Measurements from ENCODE around the gene OSBPL5. TPM values are rescaled to one million over a fixed set of nuclear protein-coding genes. Genes with fewer than 3 reads are reported as not detected.

The OSBPL5 gene
- total and polyA plus RNA-seq, 2 of the 4 experiments (the other 2 are of a cell fraction), result 14.9 to 22.3 TPM

GRCh38 chr11:3170044-3170755 lies 5.1 kb upstream of the OSBPL5 start:
- H3K56ac ChIP-seq (ENCODE audit: extremely low read depth, insufficient read depth, low read length), result no peak overlapping the region
- H2AK9ac ChIP-seq (replicated peaks; ENCODE audit: low read depth, low read length, poor library complexity), result peak overlapping the region; percentile 43
- no peak overlapping the region for H3K23ac ChIP-seq (ENCODE audit: low read depth, low read length)
- dilution Hi-C loops (cut with HindIII; ENCODE audit: low sequenced_read_pairs, unreplicated experiment), result no loop called here
- ATAC-seq (ENCODE audit: low read depth) (no peak), DNase-seq (no peak)
- no peak overlapping the region for H3K18ac ChIP-seq (ENCODE audit: low read depth, low read length)
- H2BK20ac ChIP-seq (ENCODE audit: low read depth, low read length), result no peak overlapping the region
- no TSS peak for BruUV-seq (replicated peaks)
- 0 out of 2 replicates have a peak overlapping the region, but pooled peaks have one; percentile 12 for H2AK5ac ChIP-seq (ENCODE audit: low read depth, low read length)
- no peaks in the 10 kb centered on the region for H3K36me3 ChIP-seq (ENCODE audit: control insufficient read depth, insufficient read depth, low read length)
- in situ Hi-C loops (cut with MboI; ENCODE audit: low sequenced_read_pairs), result no loop called here
- H4K20me1 ChIP-seq (ENCODE audit: insufficient read depth, low read length), result no peaks in the 10 kb centered on the region
- H2BK5ac ChIP-seq (ENCODE audit: low read depth, low read length, poor library complexity, severe bottlenecking), result peak overlapping the region; percentile 12
- no peaks in the 10 kb centered on the region; a peak in 1 of 4 replicates for H3K79me1 ChIP-seq (ENCODE audit: low read depth in 1 of 2, low read length in 2 of 2)
- H3K4ac ChIP-seq (ENCODE audit: low read depth, low read length), result no peak overlapping the region
- H3K4me3 ChIP-seq (ENCODE audit: insufficient read depth, low read depth, low read length), result peak overlapping the region; percentile 48; the same call in 1 of the 2 replicates
- H4K5ac ChIP-seq (ENCODE audit: low read depth, low read length), result no peak overlapping the region
- intact Hi-C loops (cut with micrococcal nuclease), result no loop called here
- no peak overlapping the region for H3K27ac ChIP-seq (ENCODE audit: insufficient read depth, low read length)
- H4K91ac ChIP-seq (ENCODE audit: insufficient read depth, low read depth, low read length), result no peak overlapping the region; the same call in 1 of the 2 replicates
- H3K9ac ChIP-seq (ENCODE audit: low read depth, low read length), result no peak overlapping the region
- peak overlapping the region; percentile 88 for H3K4me2 ChIP-seq (ENCODE audit: low read depth, low read length)
- TF ChIP-seq RFX5 (IDR thresholded peaks at IDR 0.05; ENCODE audit: low read depth, low read length), result no peak
- no peak for TF ChIP-seq MAFK (IDR thresholded peaks at IDR 0.05; ENCODE audit: low read depth, low read length)
- no peak for TF ChIP-seq RCOR1 (IDR thresholded peaks at IDR 0.05; ENCODE audit: insufficient replicate concordance, low read length)
- TF ChIP-seq, protein P1, sequence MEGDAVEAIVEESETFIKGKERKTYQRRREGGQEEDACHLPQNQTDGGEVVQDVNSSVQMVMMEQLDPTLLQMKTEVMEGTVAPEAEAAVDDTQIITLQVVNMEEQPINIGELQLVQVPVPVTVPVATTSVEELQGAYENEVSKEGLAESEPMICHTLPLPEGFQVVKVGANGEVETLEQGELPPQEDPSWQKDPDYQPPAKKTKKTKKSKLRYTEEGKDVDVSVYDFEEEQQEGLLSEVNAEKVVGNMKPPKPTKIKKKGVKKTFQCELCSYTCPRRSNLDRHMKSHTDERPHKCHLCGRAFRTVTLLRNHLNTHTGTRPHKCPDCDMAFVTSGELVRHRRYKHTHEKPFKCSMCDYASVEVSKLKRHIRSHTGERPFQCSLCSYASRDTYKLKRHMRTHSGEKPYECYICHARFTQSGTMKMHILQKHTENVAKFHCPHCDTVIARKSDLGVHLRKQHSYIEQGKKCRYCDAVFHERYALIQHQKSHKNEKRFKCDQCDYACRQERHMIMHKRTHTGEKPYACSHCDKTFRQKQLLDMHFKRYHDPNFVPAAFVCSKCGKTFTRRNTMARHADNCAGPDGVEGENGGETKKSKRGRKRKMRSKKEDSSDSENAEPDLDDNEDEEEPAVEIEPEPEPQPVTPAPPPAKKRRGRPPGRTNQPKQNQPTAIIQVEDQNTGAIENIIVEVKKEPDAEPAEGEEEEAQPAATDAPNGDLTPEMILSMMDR (conservative IDR thresholded peaks at IDR 0.05; ENCODE audit: low read depth, low read length), result no peak
- no peak for TF ChIP-seq NFE2L2 (IDR thresholded peaks at IDR 0.05; ENCODE audit: low read depth, low read length)
- no peak for TF ChIP-seq ELK1 (IDR thresholded peaks at IDR 0.05; ENCODE audit: borderline replicate concordance, low read depth, low read length)
- peaks cover 18% of the 10 kb centered on the region for H3K4me1 ChIP-seq (ENCODE audit: control insufficient read depth, insufficient read depth, low read length)
- H2BK15ac ChIP-seq (ENCODE audit: low read depth, low read length), result no peak overlapping the region
- H3K9me3 ChIP-seq (ENCODE audit: control insufficient read depth, insufficient read depth, low read length), result no peaks in the 10 kb centered on the region
- H3K9me1 ChIP-seq (ENCODE audit: insufficient read depth, low read length), result no peaks in the 10 kb centered on the region
- no peak overlapping the region for H2BK120ac ChIP-seq (ENCODE audit: low read depth, low read length)
- ChIA-PET CTCF (interaction anchor here (1.2 kb wide), 1 partner anchor 25 kb away, joined by 5 read pairs; no protein-coding TSS in a partner anchor), POLR2A (ENCODE audit: unreplicated experiment) (no interaction called here)
- peak overlapping the region; percentile 94 for H2AFZ ChIP-seq (replicated peaks; ENCODE audit: low read length, poor library complexity)
- H4K8ac ChIP-seq (ENCODE audit: low read depth in 2 of 2, low read length in 2 of 2), result no peak overlapping the region
- 85% methylated on average over 5 of the region's 18 CpGs; no CpG with 5 or more reads in 1 of the 2 experiments for WGBS, 2 experiments (ENCODE audit: extremely low coverage in 2 of 2, insufficient read length in 1 of 2)
- H3K14ac ChIP-seq (replicated peaks; ENCODE audit: low read depth, low read length), result no peak overlapping the region
- peaks cover 9% of the 10 kb centered on the region; the same call in 1 of the 2 replicates for H3K27me3 ChIP-seq (ENCODE audit: control insufficient read depth, insufficient read depth, low read length)

All from IMR-90 (cell line).